PC-9 (cell line): ENCODE results near the gene SMC6. TPM values are rescaled to one million over a fixed set of nuclear protein-coding genes. Genes with fewer than 3 reads are reported as not detected.

Source experiments
- BruUV-seq: library from RNA; stranded (reverse); fragments of 400-500 nt; replicated peaks from 2 replicates; lab custom pipeline; 2021; lab: Mats Ljungman, UMichigan
- CTCF ChIA-PET: fragments of 300-600 bp; sonication (Branson Sonifier 250); formaldehyde crosslinking; loops from one replicate; lab custom pipeline; 2022; ENCODE audit warnings: antibody characterized with exemption; lab: Charles Lee
- POLR2A ChIA-PET: fragments of 300-600 bp; sonication (Branson Sonifier 250); formaldehyde crosslinking; loops from one replicate; lab custom pipeline; 2022; ENCODE audit warnings: antibody characterized with exemption; ENCODE audit not compliant: unreplicated experiment; lab: Charles Lee
- DNase-seq, 2 experiments: peaks; one replicate each; pipeline versions ENCODE4 v3.0.0 to v3.0.0-alpha.2; 2015 to 2022; ENCODE audit warnings: mixed read lengths in 1 of 2
- H2AFZ ChIP-seq: fragments of 200-600 bp; sonication (generic); 2 replicates; pipeline ENCODE4 v1.8.1; 2017; ENCODE audit warnings: antibody characterized with exemption
- H3F3A ChIP-seq: fragments of 200-600 bp; sonication (generic); 2 replicates; pipeline ENCODE4 v1.8.1; 2017; ENCODE audit warnings: antibody characterized with exemption, mild to moderate bottlenecking, low read depth; ENCODE audit not compliant: insufficient read depth
- H3K27ac ChIP-seq: fragments of 200-600 bp; sonication (generic); 2 replicates; pipeline ENCODE4 v1.6.1; 2016; ENCODE audit warnings: mixed run types
- H3K27me3 ChIP-seq: fragments of 200-600 bp; sonication (generic); 2 replicates; pipeline ENCODE4 v1.6.1; 2016; ENCODE audit warnings: low read depth, mixed run types; ENCODE audit not compliant: insufficient read depth
- H3K36me3 ChIP-seq: fragments of 200-600 bp; sonication (generic); 2 replicates; pipeline ENCODE4 v1.6.1; 2016; ENCODE audit warnings: low read depth, mixed run types
- H3K4me1 ChIP-seq: fragments of 200-600 bp; sonication (generic); replicated peaks from 2 replicates; pipeline ENCODE4 v1.6.1; 2016; ENCODE audit warnings: mixed run types; ENCODE audit not compliant: insufficient read depth
- H3K4me2 ChIP-seq: fragments of 200-600 bp; sonication (generic); 2 replicates; pipeline ENCODE4 v1.6.1; 2017; ENCODE audit warnings: mixed run types
- H3K4me3 ChIP-seq: fragments of 200-600 bp; sonication (generic); 2 replicates; pipeline ENCODE4 v1.6.1; 2016; ENCODE audit warnings: mixed run types
- H3K79me2 ChIP-seq: fragments of 200-600 bp; sonication (generic); 2 replicates; pipeline ENCODE4 v1.6.1; 2017; ENCODE audit warnings: low read depth, mixed run types
- H3K9me2 ChIP-seq: fragments of 200-600 bp; sonication (generic); 2 replicates; pipeline ENCODE4 v1.8.1; 2017; ENCODE audit warnings: mild to moderate bottlenecking; ENCODE audit not compliant: insufficient read depth
- H3K9me3 ChIP-seq: fragments of 200-600 bp; sonication (generic); 2 replicates; pipeline ENCODE4 v1.8.1; 2016; ENCODE audit warnings: low read depth; ENCODE audit not compliant: insufficient read depth
- H4K20me1 ChIP-seq: fragments of 200-600 bp; sonication (generic); 2 replicates; pipeline ENCODE4 v1.8.1; 2017; ENCODE audit not compliant: insufficient read depth
- EZH2 ChIP-seq: fragments of 200-600 bp; sonication (generic); IDR thresholded peaks from 2 replicates; pipeline ENCODE4 v1.8.0; 2017; ENCODE audit warnings: antibody characterized with exemption, low read depth
- intact Hi-C: fragments of 100-400 bp; cut with micrococcal nuclease; formaldehyde crosslinking; loops from one replicate; pipeline ENCODE4 v1.10.0; 2022; ENCODE audit not compliant: unreplicated experiment
- total RNA-seq: library from RNA; stranded (reverse); gene quantifications from 2 replicates; pipeline ENCODE4 v1.2.3, GENCODE V29; 2021
- TF ChIP-seq, protein P1 (sequence below): fragments of 200-600 bp; sonication (generic); conservative IDR thresholded peaks from 2 replicates; pipeline ENCODE4 v1.6.1; 2017; ENCODE audit warnings: mixed run types, antibody characterized with exemption, mild to moderate bottlenecking, moderate library complexity

Gene SMC6
- total RNA-seq, 1 experiment from 2014 or later, result 19.2 TPM

DNA sequence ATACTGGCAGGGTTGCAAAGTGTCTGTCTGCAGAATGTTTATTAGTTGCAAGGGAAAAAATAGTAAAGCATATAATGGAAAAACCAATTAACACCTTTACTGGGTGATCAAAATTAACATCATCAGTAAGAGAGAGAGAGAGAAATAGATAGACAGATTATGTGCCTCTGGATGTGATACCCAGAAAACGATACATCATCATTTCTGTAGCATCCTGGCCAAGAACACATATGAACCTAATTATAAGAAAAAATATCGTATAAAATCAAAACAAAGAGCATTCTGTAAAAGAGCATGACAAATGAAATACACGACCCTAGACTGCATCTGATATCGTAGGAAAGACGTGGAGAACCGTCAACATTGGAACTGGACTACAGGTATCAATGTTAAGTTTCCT lies 64.6 kb downstream of the SMC6 start:
- Histone ChIP-seq H3K9me2 (no peaks in the 10 kb centered on the region), H3K27ac (no peak overlapping the region), H3K4me1 (no peaks in the 10 kb centered on the region), H3K4me2 (no peak overlapping the region), H3K4me3 (no peak overlapping the region), H2AFZ (no peak overlapping the region), H3F3A (no peaks in the 10 kb centered on the region), H3K79me2 (no peaks in the 10 kb centered on the region), H4K20me1 (no peaks in the 10 kb centered on the region), H3K36me3 (peaks cover 26% of the 10 kb centered on the region), H3K9me3 (no peaks in the 10 kb centered on the region; the same call in 1 of the 2 replicates), H3K27me3 (no peaks in the 10 kb centered on the region)
- ChIA-PET CTCF (no interaction called here), POLR2A (no interaction called here)
- no TSS peak for BruUV-seq
- intact Hi-C loops, result no loop called here
- TF ChIP-seq EZH2, result no peak
- TF ChIP-seq, protein P1, sequence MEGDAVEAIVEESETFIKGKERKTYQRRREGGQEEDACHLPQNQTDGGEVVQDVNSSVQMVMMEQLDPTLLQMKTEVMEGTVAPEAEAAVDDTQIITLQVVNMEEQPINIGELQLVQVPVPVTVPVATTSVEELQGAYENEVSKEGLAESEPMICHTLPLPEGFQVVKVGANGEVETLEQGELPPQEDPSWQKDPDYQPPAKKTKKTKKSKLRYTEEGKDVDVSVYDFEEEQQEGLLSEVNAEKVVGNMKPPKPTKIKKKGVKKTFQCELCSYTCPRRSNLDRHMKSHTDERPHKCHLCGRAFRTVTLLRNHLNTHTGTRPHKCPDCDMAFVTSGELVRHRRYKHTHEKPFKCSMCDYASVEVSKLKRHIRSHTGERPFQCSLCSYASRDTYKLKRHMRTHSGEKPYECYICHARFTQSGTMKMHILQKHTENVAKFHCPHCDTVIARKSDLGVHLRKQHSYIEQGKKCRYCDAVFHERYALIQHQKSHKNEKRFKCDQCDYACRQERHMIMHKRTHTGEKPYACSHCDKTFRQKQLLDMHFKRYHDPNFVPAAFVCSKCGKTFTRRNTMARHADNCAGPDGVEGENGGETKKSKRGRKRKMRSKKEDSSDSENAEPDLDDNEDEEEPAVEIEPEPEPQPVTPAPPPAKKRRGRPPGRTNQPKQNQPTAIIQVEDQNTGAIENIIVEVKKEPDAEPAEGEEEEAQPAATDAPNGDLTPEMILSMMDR, result no peak
- no peak for DNase-seq

- CTCF ChIA-PET, result no interaction called here
- POLR2A ChIA-PET, result no interaction called here
- H3K9me2 ChIP-seq, result no peaks in the 10 kb centered on the region
Measured at GRCh38 chr2:17688600-17688999, 65.0 kb downstream of the SMC6 start.

GRCh38 chr2:17683981-17684380 lies 69.6 kb downstream of the SMC6 start:
- BruUV-seq, result no TSS peak
- Histone ChIP-seq H3K79me2 (no peaks in the 10 kb centered on the region), H3K36me3 (peaks cover 15% of the 10 kb centered on the region; the same call in 1 of the 2 replicates), H3K9me3 (no peaks in the 10 kb centered on the region), H3F3A (no peaks in the 10 kb centered on the region), H3K4me1 (peaks cover 14% of the 10 kb centered on the region; the same call in 1 of the 2 replicates), H3K27me3 (no peaks in the 10 kb centered on the region), H2AFZ (no peak overlapping the region), H3K27ac (no peak overlapping the region), H3K9me2 (no peaks in the 10 kb centered on the region), H3K4me3 (no peak overlapping the region), H4K20me1 (no peaks in the 10 kb centered on the region), H3K4me2 (no peak overlapping the region)
- intact Hi-C loops, result no loop called here
- POLR2A ChIA-PET, result no interaction called here
- DNase-seq, result no peak
- TF ChIP-seq, protein P1, result no peak
- TF ChIP-seq EZH2, result no peak
- CTCF ChIA-PET, result no interaction called here

More at GRCh38 chr2:17688600-17688999, 65.0 kb downstream of the SMC6 start:
- Histone ChIP-seq H3K4me2 (no peak overlapping the region), H3K27me3 (no peaks in the 10 kb centered on the region), H3K27ac (no peak overlapping the region), H3K9me3 (no peaks in the 10 kb centered on the region; the same call in 1 of the 2 replicates), H2AFZ (no peak overlapping the region), H3K4me3 (no peak overlapping the region), H3K4me1 (no peaks in the 10 kb centered on the region), H3K36me3 (peaks cover 26% of the 10 kb centered on the region), H3K79me2 (no peaks in the 10 kb centered on the region), H3F3A (no peaks in the 10 kb centered on the region), H4K20me1 (no peaks in the 10 kb centered on the region)
- DNase-seq, result no peak
- intact Hi-C loops, result no loop called here
- no TSS peak for BruUV-seq
- TF ChIP-seq, protein P1, result no peak
